ENCODE data around the gene LRRC71.

LRRC71 gene

GRCh38 chr1:156920233-156921052 is at the start of gene LRRC71:
Gene LRRC71, plus strand, starts transcription at chr1:156920632. Its CDS starts 172 bp downstream, at chr1:156920804.
- peak; percentile 64 for DNase-seq

GRCh38 chr1:156873659-156874058 is 46.8 kb upstream of the LRRC71 start:
- DNase-seq, result no peak

- no peak for DNase-seq
Observed at GRCh38 chr1:156874142-156874541, 46.3 kb upstream of the LRRC71 start.

- DNase-seq, result no peak
Observed at GRCh38 chr1:156874572-156875340, 45.7 kb upstream of the LRRC71 start.

- no peak for DNase-seq
Observed at GRCh38 chr1:156875341-156875615, 45.2 kb upstream of the LRRC71 start.

GRCh38 chr1:156876281-156876680 is 44.2 kb upstream of the LRRC71 start:
- DNase-seq, result no peak

GRCh38 chr1:156877433-156878170 is 42.8 kb upstream of the LRRC71 start:
- DNase-seq, result no peak

GRCh38 chr1:156879876-156880275 is 40.6 kb upstream of the LRRC71 start:
- no peak for DNase-seq

- no peak for DNase-seq
Observed at GRCh38 chr1:156880473-156880872, 40.0 kb upstream of the LRRC71 start.

- no peak for DNase-seq
Observed at GRCh38 chr1:156881101-156881500, 39.3 kb upstream of the LRRC71 start.

- no peak for DNase-seq
Observed at GRCh38 chr1:156881663-156882062, 38.8 kb upstream of the LRRC71 start.

- no peak for DNase-seq
Observed at GRCh38 chr1:156882543-156882942, 37.9 kb upstream of the LRRC71 start.

- DNase-seq, result no peak
Observed at GRCh38 chr1:156883919-156884318, 36.5 kb upstream of the LRRC71 start.

- no peak for DNase-seq
Observed at GRCh38 chr1:156884560-156885184, 35.8 kb upstream of the LRRC71 start.

GRCh38 chr1:156885314-156885713 is 35.1 kb upstream of the LRRC71 start:
- no peak for DNase-seq

- no peak for DNase-seq
Observed at GRCh38 chr1:156885880-156886355, 34.5 kb upstream of the LRRC71 start.

GRCh38 chr1:156886583-156887281 is 33.7 kb upstream of the LRRC71 start:
- DNase-seq, result no peak

- DNase-seq, result no peak
Observed at GRCh38 chr1:156887317-156887716, 33.1 kb upstream of the LRRC71 start.

- DNase-seq, result no peak
Observed at GRCh38 chr1:156887734-156888133, 32.7 kb upstream of the LRRC71 start.

GRCh38 chr1:156889802-156890580 is 30.4 kb upstream of the LRRC71 start:
- DNase-seq, result peak; percentile 67

Measured in CD4-positive, alpha-beta T cell treated with Interleukin-6 for 4 hours (primary cell).